Breast epithelium (tissue), 3 donors: ENCODE data around the gene CHST15.
"Not testable (repeated sequence)": the region's sequence is repeated elsewhere in the genome, so short reads cannot be mapped to it uniquely, and the experiment has no call there.

Source experiments
- POLR2AphosphoS5 ChIP-seq, 3 donors: sonication (generic); formaldehyde crosslinking; IDR thresholded peaks; one replicate each; pipeline ENCODE4 v1.6.1; 2017; ENCODE audit warnings: antibody characterized with exemption in 3 of 3
- TF ChIP-seq, protein P1 (sequence below), 3 donors: fragments of 450-650 bp; IDR thresholded peaks; one replicate each; pipeline ENCODE4 v1.5.1; 2016 to 2017; ENCODE audit warnings: antibody characterized with exemption in 3 of 3, mild to moderate bottlenecking in 3 of 3, moderate library complexity in 3 of 3

DNA sequence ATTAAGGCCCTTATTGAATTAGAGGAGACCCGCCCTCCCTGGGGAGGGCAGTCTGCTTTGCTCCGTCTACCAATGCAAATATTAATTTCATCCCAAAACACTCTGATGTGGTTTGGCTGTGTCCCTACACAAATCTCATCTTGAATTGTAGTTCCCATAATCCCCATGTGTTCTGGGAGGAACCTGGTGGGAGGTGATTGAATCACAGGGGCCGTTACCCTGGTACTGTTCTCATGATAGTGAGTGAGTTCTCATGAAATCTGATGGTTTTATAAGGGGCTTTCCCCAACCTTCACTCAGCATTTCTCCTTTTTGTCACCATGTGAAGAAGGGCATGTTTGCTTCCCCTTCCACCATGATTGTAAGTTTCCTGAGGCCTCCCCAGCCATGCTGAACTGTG, 7.3 kb upstream of the CHST15 start:
- not testable (repeated sequence) for TF ChIP-seq POLR2AphosphoS5 (IDR thresholded peaks at IDR 0.05)
- TF ChIP-seq, protein P1, sequence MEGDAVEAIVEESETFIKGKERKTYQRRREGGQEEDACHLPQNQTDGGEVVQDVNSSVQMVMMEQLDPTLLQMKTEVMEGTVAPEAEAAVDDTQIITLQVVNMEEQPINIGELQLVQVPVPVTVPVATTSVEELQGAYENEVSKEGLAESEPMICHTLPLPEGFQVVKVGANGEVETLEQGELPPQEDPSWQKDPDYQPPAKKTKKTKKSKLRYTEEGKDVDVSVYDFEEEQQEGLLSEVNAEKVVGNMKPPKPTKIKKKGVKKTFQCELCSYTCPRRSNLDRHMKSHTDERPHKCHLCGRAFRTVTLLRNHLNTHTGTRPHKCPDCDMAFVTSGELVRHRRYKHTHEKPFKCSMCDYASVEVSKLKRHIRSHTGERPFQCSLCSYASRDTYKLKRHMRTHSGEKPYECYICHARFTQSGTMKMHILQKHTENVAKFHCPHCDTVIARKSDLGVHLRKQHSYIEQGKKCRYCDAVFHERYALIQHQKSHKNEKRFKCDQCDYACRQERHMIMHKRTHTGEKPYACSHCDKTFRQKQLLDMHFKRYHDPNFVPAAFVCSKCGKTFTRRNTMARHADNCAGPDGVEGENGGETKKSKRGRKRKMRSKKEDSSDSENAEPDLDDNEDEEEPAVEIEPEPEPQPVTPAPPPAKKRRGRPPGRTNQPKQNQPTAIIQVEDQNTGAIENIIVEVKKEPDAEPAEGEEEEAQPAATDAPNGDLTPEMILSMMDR (IDR thresholded peaks at IDR 0.05), result not testable (repeated sequence)
